GM12892 (cell line): ENCODE data around the gene OR9A2.

ENCODE experiments used
- POLR2A ChIP-seq: IDR thresholded peaks from 2 replicates; pipeline ENCODE4 v1.6.1; 2011; ENCODE audit warnings: low read depth, low read length, control low read depth
- TAF1 ChIP-seq: IDR thresholded peaks from 2 replicates; pipeline ENCODE4 v1.6.1; 2011; ENCODE audit warnings: low read depth, mild to moderate bottlenecking, control low read depth, low read length, borderline replicate concordance

GRCh38 chr7:142999793-143000192, 27.1 kb downstream of the OR9A2 start:
- TF ChIP-seq TAF1 (no peak), POLR2A (no peak)
